ENCODE measurements around the gene CYP4F3.

GRCh38 chr19:15613338-15613737, 27.4 kb upstream of the CYP4F3 start:
- TF ChIP-seq CTCF (IDR thresholded peaks at IDR 0.05; ENCODE audit: low read length) (no peak), EZH2 (IDR thresholded peaks at IDR 0.05; ENCODE audit: borderline replicate concordance, low read length) (no peak)
